ENCODE measurements around the gene UGT2B7.

DNA sequence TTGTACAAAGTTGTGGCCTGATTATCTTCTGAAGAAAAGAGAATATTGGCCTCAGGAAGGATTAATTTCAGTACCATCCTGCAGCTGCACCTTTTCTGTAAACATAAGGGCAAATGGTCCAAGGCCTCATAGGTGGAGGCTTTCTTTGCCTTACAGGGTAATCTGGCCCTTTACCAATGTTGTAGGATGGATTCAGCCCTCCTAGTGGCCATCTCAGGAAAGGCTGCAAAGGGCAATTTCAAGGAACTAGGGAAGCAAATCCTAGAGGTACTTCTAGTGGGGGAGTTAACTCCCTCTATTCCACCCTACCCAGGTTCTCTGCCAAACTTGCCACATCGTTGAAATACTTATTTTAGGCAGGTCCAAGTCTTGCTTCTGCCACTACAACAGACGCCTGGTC, 60.6 kb downstream of the UGT2B7 start:
- TF ChIP-seq POLR2A (IDR thresholded peaks at IDR 0.05; ENCODE audit: low read length) = no peak
- TF ChIP-seq GATA1 (IDR thresholded peaks at IDR 0.05; ENCODE audit: low read depth, low read length) = no peak

Measured in erythroblast (primary cell).